ENCODE data around the gene SLC6A9. TPM values are rescaled to one million over a fixed set of nuclear protein-coding genes. Genes with fewer than 3 reads are reported as not detected.
A peak's percentile ranks its signal among the peaks of the same experiment; 100 is the strongest.

Gene SLC6A9
- total RNA-seq, 3 donors from 2014 or later: 21.1 to 52.5 (median 38.1) TPM

DNA sequence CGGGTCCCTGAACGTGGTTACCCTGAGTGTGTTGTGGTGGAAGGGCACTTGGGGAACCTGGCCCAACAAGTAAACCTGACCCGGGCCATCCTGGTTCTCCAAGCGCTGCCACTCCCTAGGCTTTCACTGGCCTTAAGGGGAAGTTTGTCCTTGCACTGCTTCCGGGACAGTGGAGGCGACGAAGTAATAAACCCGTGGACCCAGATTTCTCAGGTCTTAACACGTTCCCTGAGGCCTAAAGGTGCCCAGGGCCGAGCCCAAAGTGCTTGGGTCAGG is 40.1 kb downstream of the SLC6A9 start:
- intact Hi-C loops (cut with DNase I, micrococcal nuclease): no loop called here
- TF ChIP-seq, protein P1, sequence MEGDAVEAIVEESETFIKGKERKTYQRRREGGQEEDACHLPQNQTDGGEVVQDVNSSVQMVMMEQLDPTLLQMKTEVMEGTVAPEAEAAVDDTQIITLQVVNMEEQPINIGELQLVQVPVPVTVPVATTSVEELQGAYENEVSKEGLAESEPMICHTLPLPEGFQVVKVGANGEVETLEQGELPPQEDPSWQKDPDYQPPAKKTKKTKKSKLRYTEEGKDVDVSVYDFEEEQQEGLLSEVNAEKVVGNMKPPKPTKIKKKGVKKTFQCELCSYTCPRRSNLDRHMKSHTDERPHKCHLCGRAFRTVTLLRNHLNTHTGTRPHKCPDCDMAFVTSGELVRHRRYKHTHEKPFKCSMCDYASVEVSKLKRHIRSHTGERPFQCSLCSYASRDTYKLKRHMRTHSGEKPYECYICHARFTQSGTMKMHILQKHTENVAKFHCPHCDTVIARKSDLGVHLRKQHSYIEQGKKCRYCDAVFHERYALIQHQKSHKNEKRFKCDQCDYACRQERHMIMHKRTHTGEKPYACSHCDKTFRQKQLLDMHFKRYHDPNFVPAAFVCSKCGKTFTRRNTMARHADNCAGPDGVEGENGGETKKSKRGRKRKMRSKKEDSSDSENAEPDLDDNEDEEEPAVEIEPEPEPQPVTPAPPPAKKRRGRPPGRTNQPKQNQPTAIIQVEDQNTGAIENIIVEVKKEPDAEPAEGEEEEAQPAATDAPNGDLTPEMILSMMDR (IDR thresholded peaks at IDR 0.05): no peak
- ATAC-seq: peak; percentile 65
- DNase-seq: no peak
- H3K36me3 ChIP-seq (ENCODE audit: low read depth): no peaks in the 10 kb centered on the region
- peaks cover 17% of the 10 kb centered on the region for H3K4me1 ChIP-seq (ENCODE audit: low read depth)
- peak overlapping the region; percentile 36 for H3K4me3 ChIP-seq
- no peaks in the 10 kb centered on the region for H3K9me3 ChIP-seq

DNA sequence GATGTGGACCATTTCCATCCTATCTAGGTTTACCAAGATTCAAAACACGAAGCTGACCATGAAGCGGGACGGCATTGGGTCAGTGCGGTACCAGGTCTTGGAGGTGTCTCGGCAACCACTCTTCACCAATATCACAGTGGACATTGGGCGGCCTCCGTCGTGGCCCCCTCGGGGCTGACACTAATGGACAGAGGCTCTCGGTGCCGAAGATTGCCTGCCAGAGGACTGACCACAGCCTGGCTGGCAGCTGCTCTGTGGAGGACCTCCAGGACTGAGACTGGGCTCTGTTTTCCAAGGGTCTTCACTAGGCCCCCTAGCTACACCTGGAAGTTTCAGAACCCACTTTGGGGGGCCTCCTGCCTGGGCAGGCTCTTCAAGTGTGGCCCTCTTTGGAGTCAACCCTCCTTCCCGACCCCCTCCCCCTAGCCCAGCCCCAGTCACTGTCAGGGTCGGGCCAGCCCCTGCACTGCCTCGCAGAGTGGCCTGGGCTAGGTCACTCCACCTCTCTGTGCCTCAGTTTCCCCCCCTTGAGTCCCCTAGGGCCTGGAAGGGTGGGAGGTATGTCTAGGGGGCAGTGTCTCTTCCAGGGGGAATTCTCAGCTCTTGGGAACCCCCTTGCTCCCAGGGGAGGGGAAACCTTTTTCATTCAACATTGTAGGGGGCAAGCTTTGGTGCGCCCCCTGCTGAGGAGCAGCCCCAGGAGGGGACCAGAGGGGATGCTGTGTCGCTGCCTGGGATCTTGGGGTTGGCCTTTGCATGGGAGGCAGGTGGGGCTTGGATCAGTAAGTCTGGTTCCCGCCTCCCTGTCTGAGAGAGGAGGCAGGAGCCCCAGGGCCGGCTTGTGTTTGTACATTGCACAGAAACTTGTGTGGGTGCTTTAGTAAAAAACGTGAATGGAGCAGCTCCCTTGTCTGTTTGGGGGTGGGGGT is 40.7 kb downstream of the SLC6A9 start:
- intact Hi-C loops (cut with DNase I, micrococcal nuclease): no loop called here
- Histone ChIP-seq H3K4me1 (ENCODE audit: low read depth) (peaks cover 17% of the 10 kb centered on the region), H3K9me3 (no peaks in the 10 kb centered on the region), H3K4me3 (no peak overlapping the region), H3K36me3 (ENCODE audit: low read depth) (no peaks in the 10 kb centered on the region)
- ATAC-seq: no peak
- TF ChIP-seq, protein P1 (IDR thresholded peaks at IDR 0.05): no peak
- peak in 2 of 3 donors; percentile 48 to 61 for DNase-seq

DNA sequence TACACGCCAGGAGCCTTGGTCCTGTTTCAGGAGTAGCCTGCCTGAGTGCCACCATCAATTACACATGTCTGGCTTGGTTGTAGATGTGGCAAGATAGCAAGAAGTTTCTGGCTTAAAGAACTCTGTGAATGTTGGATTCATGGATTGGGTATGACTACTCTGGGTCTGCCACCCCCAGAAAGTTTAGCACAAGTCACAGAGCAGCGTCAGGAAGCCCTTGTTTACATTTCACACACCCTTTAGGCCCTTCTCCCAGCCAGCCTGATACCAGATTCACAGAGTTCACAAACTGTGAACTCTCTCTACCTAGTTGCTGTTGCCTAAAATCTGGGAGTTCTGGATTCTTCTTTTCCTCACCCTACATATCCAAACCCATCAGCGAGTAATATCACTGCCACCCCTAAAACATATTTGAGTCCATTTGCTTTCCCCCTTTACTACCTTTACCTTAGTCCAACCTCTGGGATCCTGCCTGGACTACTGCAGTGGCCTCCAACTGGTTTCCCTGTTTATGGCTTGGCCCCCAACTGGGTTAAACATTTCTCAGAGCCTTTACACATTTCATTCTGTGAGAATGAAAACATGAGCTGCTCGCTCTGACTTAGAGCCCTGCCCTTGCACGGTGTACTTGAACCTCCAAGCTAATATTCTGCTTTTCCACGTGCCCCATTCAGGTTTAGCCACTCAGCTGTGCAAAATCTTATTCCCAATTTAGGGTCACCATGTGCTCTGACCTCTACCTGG is 43.9 kb downstream of the SLC6A9 start:
- DNase-seq (no peak), ATAC-seq (peak; percentile 14)
- TF ChIP-seq, protein P1 (IDR thresholded peaks at IDR 0.05): no peak
- Histone ChIP-seq H3K36me3 (ENCODE audit: low read depth) (no peaks in the 10 kb centered on the region), H3K4me1 (ENCODE audit: low read depth) (peaks cover 17% of the 10 kb centered on the region), H3K4me3 (no peak overlapping the region), H3K9me3 (no peaks in the 10 kb centered on the region)
- intact Hi-C loops (cut with DNase I, micrococcal nuclease): no loop called here

DNA sequence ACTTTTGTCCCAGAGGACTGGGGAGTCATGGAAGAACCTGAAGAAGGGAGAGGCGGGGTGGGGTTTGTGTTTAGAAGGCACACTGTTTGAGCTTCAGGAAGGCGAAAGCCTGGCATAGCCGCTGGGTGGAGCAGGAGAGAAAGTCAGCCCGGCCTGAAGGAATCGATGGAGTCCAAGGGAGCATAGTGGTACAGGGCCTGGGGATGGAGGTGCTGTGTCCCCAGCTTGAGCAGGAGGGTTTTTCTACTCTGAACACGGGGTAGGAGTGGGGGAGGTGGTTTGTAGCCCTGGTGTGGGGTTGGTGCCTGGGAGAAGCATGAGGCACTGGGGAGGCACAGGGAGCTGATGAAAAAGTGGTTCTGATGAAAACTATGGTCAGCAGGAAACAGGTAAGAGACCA is 44.5 kb downstream of the SLC6A9 start:
- Histone ChIP-seq H3K36me3 (ENCODE audit: low read depth) (no peaks in the 10 kb centered on the region), H3K9me3 (no peaks in the 10 kb centered on the region), H3K4me1 (ENCODE audit: low read depth) (peaks cover 13% of the 10 kb centered on the region), H3K4me3 (no peak overlapping the region)
- ATAC-seq: peak; percentile 56
- intact Hi-C loops (cut with DNase I, micrococcal nuclease): no loop called here
- DNase-seq: peak; percentile 52 to 69 (median 67)
- TF ChIP-seq, protein P1 (IDR thresholded peaks at IDR 0.05): no peak

DNA sequence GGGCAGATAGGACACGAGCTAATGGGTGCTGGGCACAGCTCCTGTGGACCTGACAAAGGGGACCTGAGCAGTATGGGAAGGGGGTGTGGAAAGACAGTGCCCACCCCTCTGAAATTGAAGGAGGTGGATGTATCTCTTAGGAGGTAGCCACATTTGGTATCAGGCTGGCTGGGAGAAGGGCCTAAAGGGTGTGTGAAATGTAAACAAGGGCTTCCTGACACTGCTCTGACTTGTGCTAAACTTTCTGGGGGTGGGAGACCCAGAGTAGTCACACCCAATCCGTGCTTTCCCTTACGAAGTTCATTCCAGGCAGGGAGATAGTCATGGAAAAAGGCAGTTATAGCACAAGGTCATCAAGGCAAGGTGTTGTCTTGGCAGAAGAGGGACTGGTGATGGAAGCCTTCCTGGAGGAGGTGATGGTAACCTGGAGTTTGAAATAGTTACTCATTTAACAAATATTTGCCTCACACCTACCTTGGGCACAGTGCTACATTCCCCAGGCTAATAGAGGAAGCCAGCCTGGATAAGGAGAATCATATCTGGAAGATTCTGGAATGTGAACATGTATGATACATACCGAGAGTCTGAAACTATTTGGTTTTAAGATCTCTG is 45.2 kb downstream of the SLC6A9 start:
- Histone ChIP-seq H3K9me3 (no peaks in the 10 kb centered on the region), H3K4me3 (no peak overlapping the region), H3K36me3 (ENCODE audit: low read depth) (no peaks in the 10 kb centered on the region), H3K4me1 (ENCODE audit: low read depth) (peaks cover 17% of the 10 kb centered on the region)
- peak; percentile 4 for ATAC-seq
- intact Hi-C loops (cut with DNase I, micrococcal nuclease): no loop called here
- TF ChIP-seq, protein P1 (IDR thresholded peaks at IDR 0.05): no peak
- DNase-seq: no peak
